Renal pelvis (tissue), 4 donors: ENCODE results near the gene GALNT12. TPM values are rescaled to one million over a fixed set of nuclear protein-coding genes. Genes with fewer than 3 reads are reported as not detected.

Source experiments
- DNase-seq: peaks from one replicate; pipeline ENCODE4 v3.0.0-alpha.2; 2013
- polyA plus RNA-seq, 3 donors: library from polyadenylated mRNA; unstranded; fragments of 120-200 nt; gene quantifications; one replicate each; pipeline ENCODE4 v1.2.1, GENCODE V29; 2013; ENCODE audit not compliant: insufficient read length in 3 of 3

GALNT12 gene
- polyA plus RNA-seq, 3 donors, result 8.3 to 9.9 (median 9.2) TPM

- no peak for DNase-seq
These were observed 27.3 kb upstream of the GALNT12 start for GRCh38 chr9:98780059-98780749.

DNA sequence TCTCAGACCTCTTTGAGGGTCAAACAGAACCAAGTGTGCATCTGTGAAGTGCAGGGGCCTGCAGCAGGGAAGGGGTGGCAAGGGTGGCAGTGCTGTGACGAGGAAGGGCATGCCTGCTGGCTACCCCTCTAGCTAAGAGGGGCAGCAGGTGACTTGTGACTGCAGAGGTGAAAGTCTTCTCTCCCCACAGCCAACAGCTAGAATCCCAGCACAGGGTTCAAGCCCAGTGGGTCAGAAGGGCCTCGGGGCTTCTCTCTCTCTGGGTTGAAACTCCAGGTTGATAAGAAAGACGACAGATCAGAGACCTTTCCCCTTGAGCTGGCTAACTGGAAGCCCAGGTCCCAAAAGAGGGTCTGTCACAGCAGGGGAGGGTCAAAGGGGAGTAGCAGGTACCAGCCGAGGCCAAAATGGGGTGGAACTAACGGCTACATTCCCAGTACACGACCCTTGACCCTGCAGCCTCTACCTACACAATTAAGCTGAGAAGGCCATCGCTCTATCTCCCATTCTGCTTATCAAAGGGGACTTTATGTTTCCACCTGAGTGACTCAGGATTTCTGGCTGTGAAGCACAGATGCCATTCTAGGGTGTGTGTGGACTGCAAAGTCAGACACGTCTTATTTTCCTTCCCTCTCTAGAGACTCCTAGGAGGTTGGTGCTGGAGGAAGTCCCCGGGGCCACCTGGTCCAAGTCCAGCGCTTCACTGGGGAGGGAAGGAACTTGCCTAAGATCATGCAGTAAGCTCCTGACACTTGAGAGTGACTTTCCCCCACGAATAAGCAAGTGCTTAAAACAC lies 25.7 kb upstream of the GALNT12 start:
- DNase-seq, result no peak

DNA sequence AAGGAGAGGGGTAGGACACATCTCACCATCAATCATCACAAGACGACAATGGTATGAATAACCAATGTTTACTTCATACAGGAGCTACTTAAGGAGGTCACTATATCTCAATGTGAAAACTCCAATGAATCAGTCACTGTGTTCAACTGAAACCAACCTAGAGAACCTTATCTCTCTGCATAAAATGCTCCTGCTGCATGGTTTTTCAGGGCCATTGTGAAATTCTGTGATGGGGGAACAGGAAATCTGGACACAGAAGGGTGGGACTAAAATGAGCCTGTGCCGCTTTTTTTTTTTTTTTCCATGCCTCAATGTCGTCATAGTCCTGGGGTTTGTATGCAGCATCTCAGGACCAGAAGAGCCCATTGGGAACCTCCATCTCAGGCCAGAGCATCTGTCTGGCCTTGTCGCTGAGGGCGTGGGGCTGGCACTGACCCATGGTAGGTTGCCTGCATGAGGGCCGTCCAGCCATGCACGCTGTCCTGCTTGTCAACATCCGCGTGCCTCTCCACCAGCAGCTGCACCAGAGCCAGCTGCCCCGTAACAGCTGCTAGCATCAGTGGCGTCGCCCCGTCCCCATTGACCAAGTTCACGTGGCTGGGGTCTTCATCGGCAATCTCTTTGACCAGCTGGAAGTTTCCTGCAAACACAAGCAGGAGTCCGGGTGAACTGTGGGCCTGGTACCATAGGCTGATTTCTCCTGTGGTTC lies 23.8 kb upstream of the GALNT12 start:
- no peak for DNase-seq

GRCh38 chr9:98784831-98785806 lies 22.4 kb upstream of the GALNT12 start:
- no peak for DNase-seq

GRCh38 chr9:98786750-98787510 lies 20.5 kb upstream of the GALNT12 start:
- no peak for DNase-seq

DNA sequence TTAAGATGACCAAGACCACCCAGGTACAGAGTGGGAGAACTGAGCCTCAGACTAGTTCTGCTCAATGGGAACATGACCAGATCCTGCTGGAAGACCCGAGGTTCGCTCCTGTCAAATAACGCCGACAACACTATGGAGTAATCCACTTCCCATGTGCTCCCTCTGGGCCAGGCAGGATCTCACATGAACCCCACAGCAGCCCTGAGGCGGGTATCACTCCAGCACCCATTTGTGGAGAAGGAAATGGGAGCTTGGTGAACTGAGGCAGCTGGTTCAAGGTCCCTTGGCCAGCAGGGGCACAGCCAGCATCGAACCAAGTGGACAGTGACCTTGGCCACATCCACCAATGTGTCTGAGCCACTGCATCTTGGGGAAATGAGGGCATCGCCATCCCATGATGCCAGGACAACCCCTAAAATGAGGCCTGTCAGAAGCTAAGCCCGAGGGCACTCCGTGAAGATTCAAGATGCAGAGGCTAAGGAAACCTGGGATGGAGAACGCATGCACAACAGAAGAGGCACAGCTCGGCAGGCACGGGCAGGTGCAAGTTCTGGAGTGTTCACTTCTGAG lies 19.6 kb upstream of the GALNT12 start:
- DNase-seq, result no peak

GRCh38 chr9:98789483-98790133 lies 17.9 kb upstream of the GALNT12 start:
- DNase-seq, result no peak

DNA sequence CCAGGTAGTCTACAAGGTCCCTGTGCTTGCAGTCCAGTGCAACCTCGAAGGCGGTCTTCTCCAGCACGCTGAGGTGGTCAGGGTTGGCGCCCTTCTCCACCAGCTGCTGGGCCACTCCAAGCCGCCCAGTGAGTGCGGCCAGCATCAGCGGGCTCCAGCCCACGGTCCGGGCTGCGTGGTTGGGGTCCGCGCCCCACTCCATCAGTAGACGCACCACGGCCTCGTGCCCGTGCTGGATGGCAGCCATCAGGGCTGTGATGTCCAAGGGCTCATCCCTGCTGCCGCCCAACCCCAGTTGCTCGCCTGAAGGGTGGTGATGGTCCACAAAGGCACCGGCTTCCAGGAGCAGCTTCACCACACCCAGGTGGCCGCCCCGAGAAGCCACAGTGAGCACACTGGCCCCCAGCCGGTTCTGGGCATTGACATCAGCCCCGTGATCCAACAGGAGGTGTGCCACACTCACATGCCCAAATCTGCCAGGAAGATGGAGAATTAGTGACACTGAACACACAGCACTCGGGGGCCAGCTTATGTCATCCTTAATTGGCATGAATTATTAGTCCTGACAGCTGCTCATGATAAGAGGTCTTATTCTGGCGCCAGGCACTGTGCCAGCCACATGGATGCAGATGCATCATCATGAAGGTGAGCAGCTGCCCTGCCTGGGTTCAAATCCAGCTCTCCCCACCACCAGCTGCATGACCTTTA lies 17.2 kb upstream of the GALNT12 start:
- DNase-seq, result no peak

DNA sequence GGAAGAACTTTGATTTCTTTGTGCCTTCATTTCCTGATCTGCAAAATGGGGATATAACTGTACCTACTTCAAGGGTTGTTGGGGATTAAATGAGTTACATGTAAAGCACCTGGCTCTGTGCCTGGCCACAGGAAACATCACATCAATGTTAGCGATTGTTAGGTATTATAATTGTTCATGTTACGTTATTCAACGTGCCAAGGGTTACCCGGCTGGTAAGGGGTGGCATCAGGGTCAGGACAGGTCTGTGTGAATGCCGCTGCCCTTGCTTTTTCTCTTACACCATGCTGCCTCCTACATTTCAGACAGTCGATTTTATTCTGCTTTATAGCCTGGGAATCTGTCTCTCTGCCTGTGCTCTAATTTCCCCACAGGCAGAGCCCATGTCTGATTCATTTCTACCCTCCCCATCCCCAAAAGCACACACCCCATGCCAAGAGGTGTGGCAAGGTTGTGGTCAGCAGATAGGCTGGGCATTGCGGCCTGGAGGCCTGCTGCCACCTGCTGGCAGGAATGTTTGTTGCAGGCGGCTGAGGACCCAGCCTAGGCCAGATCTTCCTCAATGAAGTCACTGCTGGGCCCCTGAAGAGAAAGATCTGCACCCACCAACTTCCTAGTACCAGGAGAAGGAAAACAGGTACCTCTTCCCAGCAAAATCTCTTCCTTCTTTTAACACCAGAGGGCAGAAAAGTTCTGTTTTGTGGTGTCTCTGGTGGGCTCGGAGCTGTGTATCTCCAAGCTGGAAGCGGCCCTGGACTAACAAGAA lies 16.4 kb upstream of the GALNT12 start:
- peak; percentile 73 for DNase-seq

DNA sequence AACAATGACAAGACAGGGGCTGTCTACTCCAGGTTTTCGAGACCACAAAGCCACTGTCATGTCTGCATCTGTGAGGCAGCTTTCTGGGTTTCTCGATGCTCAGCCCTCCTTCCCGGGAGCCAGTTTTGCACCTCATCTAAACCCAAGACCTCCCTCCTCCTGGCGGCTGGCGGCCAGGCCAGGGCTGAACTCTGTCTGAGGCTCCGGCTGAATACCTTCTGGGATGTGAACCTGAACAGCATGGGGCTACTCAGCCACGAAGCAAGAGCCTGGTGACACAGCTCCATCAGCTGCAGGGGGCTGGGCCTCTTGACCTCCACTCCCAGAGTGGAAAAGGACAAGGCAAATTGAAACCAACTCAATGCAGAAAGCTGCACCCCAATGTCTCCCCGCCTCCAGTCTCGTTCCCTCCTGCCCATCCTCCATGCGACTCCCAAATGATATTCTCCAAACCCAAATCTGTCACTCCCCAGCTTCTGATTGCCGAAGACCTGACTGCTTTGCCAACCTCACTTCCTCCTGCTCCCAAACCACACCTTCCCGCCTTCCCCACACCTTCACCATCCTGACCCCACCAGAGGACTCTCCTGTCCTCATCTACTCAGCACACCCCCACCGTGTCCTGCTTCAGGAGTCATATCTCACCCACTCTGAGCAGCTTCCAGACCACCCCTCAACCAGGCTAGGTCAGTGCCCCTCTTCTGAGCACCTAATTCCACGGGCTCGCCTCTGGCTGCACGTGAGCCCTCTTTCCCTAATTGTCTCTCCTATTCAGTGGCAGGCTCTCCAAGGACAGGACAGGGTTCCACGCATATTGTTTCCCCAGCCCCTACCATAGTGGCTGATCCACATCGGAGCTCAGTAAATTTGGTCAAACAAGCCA lies 15.6 kb upstream of the GALNT12 start:
- DNase-seq, result peak; percentile 68

DNA sequence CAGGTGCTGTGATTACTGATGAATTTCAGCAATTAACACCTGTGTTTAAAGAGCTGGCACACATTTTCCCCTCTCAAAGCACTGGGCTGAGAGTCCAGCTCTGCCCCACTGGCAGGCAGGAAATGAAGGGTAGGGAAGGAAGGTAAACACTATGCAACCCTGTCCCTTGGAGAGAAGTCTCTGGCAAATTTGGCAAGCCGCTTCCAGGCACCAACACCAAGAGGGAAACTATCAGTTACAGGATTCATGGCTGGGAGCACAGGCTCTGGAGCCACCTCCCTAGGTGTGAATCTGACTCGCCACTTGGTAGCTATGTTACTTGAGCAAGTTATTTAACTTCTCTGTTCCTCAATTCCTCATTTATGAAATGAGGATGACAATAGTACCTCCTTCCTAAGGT lies 14.4 kb upstream of the GALNT12 start:
- no peak for DNase-seq

- DNase-seq, result no peak
These were observed 12.7 kb upstream of the GALNT12 start for GRCh38 chr9:98794802-98795201.

DNA sequence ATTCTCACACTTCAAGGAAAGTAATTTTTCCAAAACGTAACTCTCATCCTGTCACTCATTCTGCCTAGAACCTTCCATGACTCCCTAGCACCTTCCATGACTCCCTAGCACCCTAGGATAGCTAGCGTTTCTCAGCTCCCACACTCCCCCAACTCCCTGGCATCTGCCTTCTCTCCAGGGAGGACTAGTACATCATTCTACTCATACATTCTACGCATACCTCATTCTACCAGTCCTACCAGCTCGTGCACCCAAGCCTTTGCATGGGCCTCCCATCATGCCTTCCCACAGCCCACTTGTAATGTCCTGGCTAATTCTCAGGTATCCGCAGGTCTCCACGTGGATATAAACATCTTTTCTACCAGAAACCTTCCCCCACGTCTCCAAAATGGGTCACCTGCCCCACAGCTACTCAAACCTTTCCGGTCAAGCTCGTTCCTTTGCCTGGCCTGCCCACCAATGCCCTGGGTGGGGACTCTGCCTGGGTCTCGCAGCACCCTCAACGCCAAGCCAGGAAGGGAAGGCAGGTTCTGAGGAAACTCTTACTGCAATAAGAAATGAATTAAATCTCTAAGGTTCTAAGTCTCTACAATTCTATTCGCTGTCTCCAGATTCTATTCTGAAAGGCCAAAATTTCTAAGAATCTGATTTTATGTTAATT lies 12.0 kb upstream of the GALNT12 start:
- DNase-seq, result no peak

GRCh38 chr9:98795970-98796363 lies 11.5 kb upstream of the GALNT12 start:
- DNase-seq, result no peak

DNA sequence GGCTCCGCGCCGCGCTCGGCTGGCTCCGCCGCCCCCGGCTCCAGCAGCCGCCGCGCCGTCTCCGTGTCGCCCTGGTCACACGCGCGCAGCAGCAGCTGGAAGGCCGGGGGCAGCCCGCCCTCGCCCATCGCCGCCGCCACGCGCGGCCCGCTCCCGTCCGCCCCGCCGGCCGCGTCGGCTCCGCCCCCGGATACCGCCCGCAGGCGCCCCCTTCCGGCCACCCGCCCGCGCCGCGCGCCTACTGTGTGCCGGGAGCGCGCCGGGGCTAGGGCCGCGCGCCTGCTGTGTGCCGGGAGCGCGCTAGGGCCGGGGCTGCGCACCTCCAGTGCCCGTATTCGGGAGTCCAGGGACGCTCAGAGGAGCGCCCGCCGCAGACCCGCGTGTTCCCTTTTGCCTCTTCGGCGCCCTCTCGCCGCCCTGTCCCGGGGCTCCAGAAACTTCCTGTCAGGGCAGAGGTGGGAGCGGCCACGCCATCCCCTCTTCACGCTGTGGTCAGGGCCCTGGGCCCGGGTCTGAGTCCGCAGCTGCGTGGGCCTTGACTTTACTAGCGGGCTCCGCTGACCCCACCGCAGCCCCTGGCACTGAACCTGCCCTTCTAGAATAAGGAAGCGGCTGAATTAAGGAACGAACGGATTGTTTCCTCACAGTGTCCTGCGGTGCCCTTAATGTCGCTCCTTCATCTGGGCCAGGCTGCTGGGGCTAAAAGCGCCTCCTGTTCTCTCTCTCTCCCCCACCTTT lies 10.9 kb upstream of the GALNT12 start, which contains the start of gene ANKS6:
Gene ANKS6, minus strand, starts transcription at position 192 of the 738 bp plus-strand sequence. Its CDS starts 64 bp downstream, at position 128.
- peak; percentile 78 for DNase-seq

DNA sequence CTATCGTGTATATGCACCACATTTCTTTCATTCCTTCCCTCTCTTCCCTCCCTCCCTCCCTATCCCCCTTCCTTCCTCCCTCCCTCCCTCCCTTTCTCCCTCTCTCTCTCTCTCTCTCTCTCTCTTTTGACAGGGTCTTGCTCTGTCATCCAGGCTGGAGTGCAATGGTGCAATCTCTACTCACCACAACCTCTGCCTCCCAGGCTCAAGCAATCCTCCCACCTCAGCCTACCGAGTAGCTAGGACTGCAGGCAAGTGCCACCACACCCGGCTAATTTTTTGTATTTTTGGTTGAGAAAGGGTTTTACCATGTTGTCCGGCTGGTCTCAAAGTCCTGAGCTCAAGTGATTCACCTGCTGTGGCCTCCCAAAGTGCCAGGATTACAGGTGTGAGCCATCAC lies 10.0 kb upstream of the GALNT12 start:
- DNase-seq, result no peak
